A673 (cell line): ENCODE data around the gene FLRT2. TPM values are rescaled to one million over a fixed set of nuclear protein-coding genes. Genes with fewer than 3 reads are reported as not detected.

Source experiments
- BruUV-seq: library from RNA; stranded (reverse); fragments of 400-500 nt; replicated peaks from 2 replicates; lab custom pipeline; 2021; lab: Mats Ljungman, UMichigan
- CTCF ChIA-PET: fragments of 300-600 bp; sonication (Branson Sonifier 250); formaldehyde crosslinking; loops from one replicate; lab custom pipeline; 2022; ENCODE audit warnings: antibody characterized with exemption; lab: Charles Lee
- POLR2A ChIA-PET: fragments of 300-600 bp; sonication (Branson Sonifier 250); formaldehyde crosslinking; loops from one replicate; lab custom pipeline; 2022; ENCODE audit warnings: antibody characterized with exemption; ENCODE audit not compliant: low non-redundant PET; lab: Charles Lee
- DNase-seq: peaks from one replicate; pipeline ENCODE4 v3.0.0-alpha.2; 2015; ENCODE audit warnings: low spot score
- H3K27ac ChIP-seq: fragments of 200-600 bp; sonication (generic); 2 replicates; pipeline ENCODE4 v1.5.1; 2016; ENCODE audit warnings: mixed run types, low read depth, mild to moderate bottlenecking, mixed read lengths, antibody characterized with exemption, low read length; ENCODE audit not compliant: poor library complexity, severe bottlenecking
- H3K27me3 ChIP-seq: fragments of 200-600 bp; sonication (generic); replicated peaks from 2 replicates; pipeline ENCODE4 v1.6.1; 2017; ENCODE audit warnings: mixed run types, low read depth, mild to moderate bottlenecking, mixed read lengths, antibody characterized with exemption, low read length; ENCODE audit not compliant: insufficient read depth, poor library complexity
- H3K36me3 ChIP-seq: fragments of 200-600 bp; sonication (generic); 2 replicates; pipeline ENCODE4 v1.6.1; 2016; ENCODE audit warnings: mixed run types, mild to moderate bottlenecking, mixed read lengths, antibody characterized with exemption, low read length; ENCODE audit not compliant: insufficient read depth, poor library complexity, severe bottlenecking
- H3K4me1 ChIP-seq: fragments of 200-600 bp; sonication (generic); 2 replicates; pipeline ENCODE4 v1.6.1; 2017; ENCODE audit warnings: mixed run types, mild to moderate bottlenecking, mixed read lengths, antibody characterized with exemption, low read length; ENCODE audit not compliant: insufficient read depth, poor library complexity, severe bottlenecking
- H3K4me3 ChIP-seq: fragments of 200-600 bp; sonication (generic); 2 replicates; pipeline ENCODE4 v1.5.1; 2016; ENCODE audit warnings: low read depth, mixed run types, mild to moderate bottlenecking, mixed read lengths, low read length; ENCODE audit not compliant: poor library complexity, severe bottlenecking
- H3K9me3 ChIP-seq: fragments of 200-600 bp; sonication (generic); 2 replicates; pipeline ENCODE4 v1.6.1; 2016; ENCODE audit warnings: mixed run types, low read depth, mild to moderate bottlenecking, mixed read lengths, antibody characterized with exemption, low read length; ENCODE audit not compliant: poor library complexity, severe bottlenecking
- EZH2 ChIP-seq: fragments of 200-600 bp; sonication (generic); IDR thresholded peaks from 2 replicates; pipeline ENCODE4 v1.6.1; 2017; ENCODE audit warnings: borderline replicate concordance, low read depth, mild to moderate bottlenecking, mixed read lengths, antibody characterized with exemption, low read length; ENCODE audit not compliant: poor library complexity, severe bottlenecking
- intact Hi-C: fragments of 100-400 bp; cut with micrococcal nuclease; formaldehyde crosslinking; loops from one replicate; pipeline ENCODE4 v1.10.0; 2022; ENCODE audit not compliant: unreplicated experiment
- total RNA-seq: library from RNA; stranded (reverse); gene quantifications from 2 replicates; pipeline ENCODE4 v1.2.3, GENCODE V29; 2021
- TF ChIP-seq, protein P1 (sequence below): fragments of 300-800, 200-600 bp; sonication (generic); conservative IDR thresholded peaks from 2 replicates; pipeline ENCODE4 v1.5.1; 2017; ENCODE audit warnings: low read depth, mild to moderate bottlenecking, antibody characterized with exemption, low read length, moderate library complexity, mixed read lengths

Gene FLRT2
- total RNA-seq, 1 experiment from 2014 or later: 128 TPM

DNA sequence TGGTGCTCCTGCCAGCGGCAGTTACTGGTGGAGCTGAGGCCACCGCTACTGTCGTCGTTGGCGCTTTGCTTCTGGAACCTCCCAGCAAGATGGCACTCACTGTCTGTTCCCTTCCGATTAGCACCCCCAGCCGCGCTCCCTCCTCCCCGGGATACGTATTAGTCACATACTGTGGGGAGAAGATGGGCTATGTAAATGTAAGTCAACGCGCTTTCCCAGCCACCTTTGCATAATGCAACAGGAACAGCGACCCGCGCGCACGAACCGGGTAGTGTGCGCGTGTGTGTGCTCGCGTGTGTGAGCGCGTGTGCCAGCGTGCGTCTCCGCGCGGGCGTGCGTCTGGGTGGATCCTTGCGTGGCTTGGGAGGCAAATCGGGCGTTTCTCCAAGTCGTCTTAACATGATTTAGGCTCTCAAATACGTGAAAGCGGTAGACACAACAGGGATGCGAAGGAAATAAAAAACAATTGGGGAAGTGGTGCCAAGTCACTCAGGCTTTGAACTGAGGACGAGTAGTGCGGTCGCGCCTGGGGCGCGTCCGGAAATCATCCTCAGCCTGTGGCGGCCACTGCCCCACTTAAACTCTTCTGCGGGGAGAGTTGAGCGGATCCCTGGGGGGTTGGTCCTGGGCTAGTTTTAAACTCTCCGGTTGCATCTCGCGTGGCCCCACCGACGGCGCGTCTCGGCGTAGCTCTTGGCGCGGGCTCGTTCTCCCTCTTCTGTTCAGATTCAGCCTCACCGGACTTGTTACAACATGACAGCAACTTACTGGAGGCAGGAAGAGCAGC, 1.8 kb downstream of the FLRT2 start:
- H3K4me3 ChIP-seq: peak overlapping the region; percentile 77
- ChIA-PET CTCF (no interaction called here), POLR2A (no interaction called here)
- H3K27ac ChIP-seq: peak overlapping the region; percentile 90
- DNase-seq: peak; percentile 96
- H3K36me3 ChIP-seq: no peaks in the 10 kb centered on the region
- intact Hi-C loops: loop anchor here (5.0 to 10.0 kb wide), 4 partner anchors 939 to 1529 kb away; no protein-coding TSS in a partner anchor
- peaks cover 20% of the 10 kb centered on the region for H3K4me1 ChIP-seq
- no TSS peak for BruUV-seq
- no peaks in the 10 kb centered on the region for H3K9me3 ChIP-seq
- H3K27me3 ChIP-seq: no peaks in the 10 kb centered on the region
- TF ChIP-seq EZH2: no peak
- TF ChIP-seq, protein P1, sequence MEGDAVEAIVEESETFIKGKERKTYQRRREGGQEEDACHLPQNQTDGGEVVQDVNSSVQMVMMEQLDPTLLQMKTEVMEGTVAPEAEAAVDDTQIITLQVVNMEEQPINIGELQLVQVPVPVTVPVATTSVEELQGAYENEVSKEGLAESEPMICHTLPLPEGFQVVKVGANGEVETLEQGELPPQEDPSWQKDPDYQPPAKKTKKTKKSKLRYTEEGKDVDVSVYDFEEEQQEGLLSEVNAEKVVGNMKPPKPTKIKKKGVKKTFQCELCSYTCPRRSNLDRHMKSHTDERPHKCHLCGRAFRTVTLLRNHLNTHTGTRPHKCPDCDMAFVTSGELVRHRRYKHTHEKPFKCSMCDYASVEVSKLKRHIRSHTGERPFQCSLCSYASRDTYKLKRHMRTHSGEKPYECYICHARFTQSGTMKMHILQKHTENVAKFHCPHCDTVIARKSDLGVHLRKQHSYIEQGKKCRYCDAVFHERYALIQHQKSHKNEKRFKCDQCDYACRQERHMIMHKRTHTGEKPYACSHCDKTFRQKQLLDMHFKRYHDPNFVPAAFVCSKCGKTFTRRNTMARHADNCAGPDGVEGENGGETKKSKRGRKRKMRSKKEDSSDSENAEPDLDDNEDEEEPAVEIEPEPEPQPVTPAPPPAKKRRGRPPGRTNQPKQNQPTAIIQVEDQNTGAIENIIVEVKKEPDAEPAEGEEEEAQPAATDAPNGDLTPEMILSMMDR: peak; percentile 53

DNA sequence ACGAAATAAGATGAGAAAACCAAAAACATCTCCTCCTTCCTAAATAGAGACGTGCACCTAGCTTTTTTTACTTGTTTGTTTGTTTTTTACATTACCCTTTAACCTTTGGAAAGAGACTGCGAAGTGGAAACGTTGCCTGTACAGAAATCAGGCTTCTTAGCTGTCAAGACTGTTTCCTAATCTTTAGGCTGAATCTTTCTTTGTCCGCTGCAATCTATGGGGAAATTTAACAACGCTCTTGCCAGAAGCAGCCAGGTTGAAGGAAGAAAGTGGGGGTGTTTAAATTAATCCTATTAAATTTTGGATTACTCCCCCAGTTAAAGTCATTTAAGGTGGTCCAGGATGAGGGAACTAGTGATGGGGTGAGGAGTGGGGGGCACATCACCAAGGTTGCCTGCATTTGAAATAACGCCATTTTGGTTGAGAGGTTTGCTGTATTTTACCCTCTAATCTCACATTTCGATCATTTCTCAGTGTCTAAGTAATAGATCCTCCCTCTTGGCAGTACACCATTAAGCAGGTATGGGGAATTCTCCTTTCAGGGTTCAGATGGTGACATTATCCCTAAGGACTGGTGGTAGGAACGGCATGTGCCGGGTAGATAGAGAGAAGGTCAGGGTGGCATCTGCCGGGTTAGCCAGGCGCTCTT, 2.6 kb downstream of the FLRT2 start:
- BruUV-seq: no TSS peak
- peak overlapping the region; percentile 77 for H3K4me3 ChIP-seq
- H3K9me3 ChIP-seq: no peaks in the 10 kb centered on the region
- CTCF ChIA-PET: no interaction called here
- no peak for TF ChIP-seq EZH2
- TF ChIP-seq, protein P1: 0 out of 2 replicates have a peak, but pooled peaks have one; percentile 12
- no peak for DNase-seq
- intact Hi-C loops: loop anchor here (5.0 to 10.0 kb wide), 4 partner anchors 940 to 1530 kb away; no protein-coding TSS in a partner anchor
- H3K27ac ChIP-seq: peak overlapping the region; percentile 90
- no peaks in the 10 kb centered on the region for H3K36me3 ChIP-seq
- POLR2A ChIA-PET: no interaction called here
- peaks cover 20% of the 10 kb centered on the region for H3K4me1 ChIP-seq
- no peaks in the 10 kb centered on the region for H3K27me3 ChIP-seq

DNA sequence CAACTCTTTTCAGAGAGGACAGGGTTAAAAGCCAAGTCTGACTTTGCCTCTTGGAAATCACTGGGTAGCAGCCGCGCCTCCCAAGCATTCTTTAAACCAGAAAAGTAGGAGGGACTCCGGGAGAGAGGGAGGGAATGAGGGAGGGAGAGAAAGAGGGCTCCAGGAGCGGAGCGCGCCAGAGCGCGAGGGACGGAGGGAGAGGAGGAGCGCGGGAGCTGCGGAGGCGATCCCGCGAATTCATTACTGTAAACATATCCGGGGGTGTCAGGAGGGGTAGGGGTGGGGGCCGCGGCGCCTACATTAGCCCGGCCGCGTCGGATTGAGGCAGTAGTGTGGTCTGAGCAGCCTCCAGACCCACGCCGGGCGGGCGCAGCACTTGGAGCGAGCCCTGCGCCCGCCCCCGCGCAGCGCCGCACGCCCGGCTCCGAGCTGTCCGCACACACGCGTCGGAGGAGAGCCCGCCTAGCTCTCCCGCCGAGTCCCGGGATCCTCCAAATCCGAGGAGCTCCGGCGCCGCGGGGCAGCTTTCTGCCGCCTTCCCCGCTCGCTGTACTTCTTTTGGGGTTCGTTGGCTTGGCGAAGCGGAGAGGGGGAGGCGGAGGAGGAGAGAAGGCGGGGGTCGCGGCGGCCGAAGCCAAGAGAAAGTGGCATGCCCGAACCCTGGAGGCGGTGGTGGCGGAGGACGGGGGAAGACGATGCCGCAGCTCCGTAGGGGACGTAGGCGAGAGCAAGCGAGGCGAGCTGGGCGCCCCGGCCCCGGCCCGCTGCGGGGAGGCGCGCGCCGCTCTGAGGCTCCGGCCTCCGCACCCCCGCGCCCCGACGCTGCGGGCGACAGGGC, 3.3 kb downstream of the FLRT2 start:
- intact Hi-C loops: loop anchor here (5.0 to 10.0 kb wide), 4 partner anchors 941 to 1531 kb away; no protein-coding TSS in a partner anchor
- peak overlapping the region; percentile 90 for H3K27ac ChIP-seq
- POLR2A ChIA-PET: no interaction called here

More for the DNA sequence above, 3.3 kb downstream of the FLRT2 start:
- Histone ChIP-seq H3K4me1 (peaks cover 18% of the 10 kb centered on the region), H3K9me3 (no peaks in the 10 kb centered on the region), H3K27me3 (no peaks in the 10 kb centered on the region), H3K36me3 (no peaks in the 10 kb centered on the region), H3K4me3 (peak overlapping the region; percentile 77)
- peak; percentile 96 for DNase-seq
- TF ChIP-seq, protein P1: no peak
- no peak for TF ChIP-seq EZH2
- CTCF ChIA-PET: no interaction called here
- no TSS peak for BruUV-seq
